ENCODE measurements around the gene B3GNT5.

- TF ChIP-seq, protein P1, sequence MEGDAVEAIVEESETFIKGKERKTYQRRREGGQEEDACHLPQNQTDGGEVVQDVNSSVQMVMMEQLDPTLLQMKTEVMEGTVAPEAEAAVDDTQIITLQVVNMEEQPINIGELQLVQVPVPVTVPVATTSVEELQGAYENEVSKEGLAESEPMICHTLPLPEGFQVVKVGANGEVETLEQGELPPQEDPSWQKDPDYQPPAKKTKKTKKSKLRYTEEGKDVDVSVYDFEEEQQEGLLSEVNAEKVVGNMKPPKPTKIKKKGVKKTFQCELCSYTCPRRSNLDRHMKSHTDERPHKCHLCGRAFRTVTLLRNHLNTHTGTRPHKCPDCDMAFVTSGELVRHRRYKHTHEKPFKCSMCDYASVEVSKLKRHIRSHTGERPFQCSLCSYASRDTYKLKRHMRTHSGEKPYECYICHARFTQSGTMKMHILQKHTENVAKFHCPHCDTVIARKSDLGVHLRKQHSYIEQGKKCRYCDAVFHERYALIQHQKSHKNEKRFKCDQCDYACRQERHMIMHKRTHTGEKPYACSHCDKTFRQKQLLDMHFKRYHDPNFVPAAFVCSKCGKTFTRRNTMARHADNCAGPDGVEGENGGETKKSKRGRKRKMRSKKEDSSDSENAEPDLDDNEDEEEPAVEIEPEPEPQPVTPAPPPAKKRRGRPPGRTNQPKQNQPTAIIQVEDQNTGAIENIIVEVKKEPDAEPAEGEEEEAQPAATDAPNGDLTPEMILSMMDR (conservative IDR thresholded peaks at IDR 0.05 in 1 of 2, IDR thresholded peaks at IDR 0.05 in 1 of 2; ENCODE audit: low read depth in 1 of 2, low read length in 2 of 2) = no peak
- TF ChIP-seq EZH2 (IDR thresholded peaks at IDR 0.05; ENCODE audit: low read length, missing control alignments) = no peak
Measured at GRCh38 chr3:183308751-183309150, 55.7 kb downstream of the B3GNT5 start.

Data from fibroblast of lung (primary cell).